ENCODE data around the gene SDK1.
"Not testable (repeated sequence)": the region's sequence is repeated elsewhere in the genome, so short reads cannot be mapped to it uniquely, and the experiment has no call there.

SDK1 gene

DNA sequence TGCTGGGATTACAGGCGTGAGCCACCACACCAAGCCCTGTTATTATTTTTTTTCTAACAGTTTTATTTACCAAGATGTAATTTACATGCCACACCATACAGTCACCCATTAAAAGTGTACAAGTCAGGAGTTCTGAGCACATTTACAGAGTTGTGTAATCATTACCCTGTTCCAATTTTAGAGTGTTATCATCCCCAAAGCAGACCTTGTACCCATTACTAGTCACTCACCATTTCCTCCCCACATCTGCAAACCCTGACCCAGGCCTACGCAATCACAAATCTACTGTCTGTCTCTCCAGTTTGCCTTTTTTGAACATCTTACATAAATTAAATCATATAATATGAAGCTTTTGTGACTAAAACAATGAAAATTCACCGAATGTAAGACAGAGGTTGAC, 978.2 kb downstream of the SDK1 start:
- no peak for DNase-seq (ENCODE audit: low read depth in 3 of 3, low spot score in 1 of 3)

DNA sequence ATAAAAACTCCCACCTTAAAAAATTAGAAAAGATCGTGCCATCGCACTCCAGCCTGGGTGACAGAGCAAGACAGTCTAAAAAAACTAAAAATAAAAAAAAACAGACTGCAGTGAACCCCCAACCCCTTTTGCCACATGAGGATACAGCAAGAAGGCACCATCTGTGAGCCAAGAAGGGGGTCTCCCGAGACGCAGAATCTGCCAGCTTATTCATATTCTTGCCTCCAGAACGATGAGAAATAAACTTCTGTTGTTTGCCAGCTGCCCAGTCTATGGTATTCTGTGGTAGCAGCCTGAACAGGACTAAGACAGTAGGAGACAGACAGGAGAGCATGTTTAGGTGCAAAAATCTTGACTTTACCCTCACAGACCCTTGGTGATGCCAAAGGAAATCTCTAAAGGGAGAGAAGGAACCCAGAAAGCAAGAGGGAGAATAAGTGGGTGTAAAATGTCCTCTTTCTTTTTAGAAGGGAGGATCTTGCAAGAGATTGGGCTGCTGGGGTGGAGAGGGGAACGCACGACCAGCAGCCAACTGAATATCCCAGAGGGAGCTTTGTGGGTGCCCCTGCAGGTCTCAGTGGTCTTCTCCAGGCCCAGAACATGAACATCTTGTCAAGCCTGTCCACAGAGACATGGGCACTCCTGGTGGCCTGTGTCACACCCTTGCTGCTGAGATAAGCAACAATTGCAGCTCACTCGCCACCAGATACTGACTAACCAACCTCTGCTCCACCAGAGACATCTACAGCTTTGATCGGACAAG, 980.4 kb downstream of the SDK1 start:
- no peak for DNase-seq (ENCODE audit: low read depth in 3 of 3, low spot score in 1 of 3)

DNA sequence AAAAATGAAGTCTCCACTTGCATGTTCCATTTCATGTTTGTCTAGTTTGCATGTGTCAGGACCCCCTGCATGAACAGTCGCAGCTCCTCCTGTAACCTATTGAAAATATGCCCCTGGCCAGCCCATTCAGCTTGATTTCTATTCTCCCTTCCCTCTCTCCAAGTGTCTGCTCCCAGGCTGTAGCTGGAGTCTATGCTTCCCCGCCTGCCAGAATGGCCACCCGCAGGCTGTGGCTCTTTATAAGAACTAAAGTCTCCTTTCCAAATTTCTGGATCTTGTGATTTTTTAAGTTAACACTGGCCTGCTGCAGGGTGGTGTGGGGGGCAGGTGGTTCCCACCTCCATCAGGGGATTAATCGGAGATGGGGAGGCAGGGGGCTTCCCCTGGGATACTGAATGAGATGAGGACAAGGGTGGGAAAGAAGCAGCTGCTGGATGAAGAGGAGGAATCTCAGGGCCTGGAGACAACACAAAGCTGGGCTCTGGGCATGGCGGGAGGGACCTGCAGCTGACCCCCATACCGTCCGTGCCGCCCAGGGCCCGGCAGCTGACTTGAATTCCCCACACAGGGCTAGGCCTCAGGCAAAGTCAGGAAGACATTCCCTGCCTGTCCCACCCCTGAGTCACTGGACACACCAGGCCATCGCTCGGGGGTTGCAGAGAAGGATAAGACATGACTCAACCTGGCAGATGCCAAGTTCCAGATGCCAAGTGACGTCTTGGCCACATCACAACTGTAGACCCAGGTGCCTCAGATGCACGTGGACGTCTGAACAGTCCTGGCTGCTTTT, 981.6 kb downstream of the SDK1 start:
- DNase-seq (ENCODE audit: low read depth in 3 of 3, low spot score in 1 of 3): no peak

DNA sequence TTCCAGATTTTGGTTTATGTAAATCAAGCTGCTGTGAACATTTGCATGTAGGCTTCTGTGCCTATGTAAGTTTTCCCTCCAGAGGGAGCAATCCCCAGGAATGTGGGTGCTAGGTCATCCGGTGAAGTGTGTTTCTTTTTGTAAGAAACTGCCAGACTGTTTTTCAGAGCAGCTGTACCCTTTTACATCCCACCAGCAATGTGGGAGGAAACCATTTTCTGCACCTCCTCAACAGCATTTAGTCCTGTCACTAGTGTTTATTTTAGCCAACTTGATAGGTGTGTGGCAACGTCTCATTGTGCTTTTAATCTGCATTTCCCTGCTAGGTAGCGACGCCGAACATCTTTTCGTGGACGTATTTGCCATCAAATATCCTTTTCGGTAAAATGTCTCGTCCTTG, 985.3 kb downstream of the SDK1 start:
- no peak for DNase-seq (ENCODE audit: low read depth in 3 of 3, low spot score in 1 of 3)

DNA sequence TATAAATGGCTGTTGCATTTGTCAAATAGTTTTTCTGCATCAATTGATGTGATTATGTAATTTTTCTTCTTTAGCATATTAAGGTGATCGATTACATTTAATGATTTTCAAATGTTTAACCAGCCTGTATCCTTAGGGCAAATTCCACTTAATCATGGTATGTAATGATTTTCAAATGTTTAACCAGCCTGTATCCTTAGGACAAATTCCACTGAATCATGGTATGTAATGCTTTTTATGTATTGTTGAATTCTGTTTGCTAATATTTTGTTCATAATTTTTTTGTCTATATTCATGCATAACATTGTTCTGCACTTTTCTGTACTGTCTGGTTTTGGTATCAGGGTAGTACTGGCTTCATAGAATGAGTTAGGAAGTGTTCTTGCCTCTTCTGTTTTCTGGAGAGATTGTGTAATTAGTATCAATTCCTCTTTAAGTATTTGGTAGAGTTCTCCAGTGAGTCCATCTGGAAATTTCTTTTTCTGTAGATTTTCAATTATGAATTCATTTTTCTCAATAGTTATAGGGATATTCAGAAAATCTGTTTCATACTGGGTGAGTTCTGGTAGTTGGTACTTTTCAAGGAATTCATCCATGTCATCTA, 987.8 kb downstream of the SDK1 start:
- DNase-seq (ENCODE audit: low read depth in 3 of 3, low spot score in 1 of 3): no peak

DNA sequence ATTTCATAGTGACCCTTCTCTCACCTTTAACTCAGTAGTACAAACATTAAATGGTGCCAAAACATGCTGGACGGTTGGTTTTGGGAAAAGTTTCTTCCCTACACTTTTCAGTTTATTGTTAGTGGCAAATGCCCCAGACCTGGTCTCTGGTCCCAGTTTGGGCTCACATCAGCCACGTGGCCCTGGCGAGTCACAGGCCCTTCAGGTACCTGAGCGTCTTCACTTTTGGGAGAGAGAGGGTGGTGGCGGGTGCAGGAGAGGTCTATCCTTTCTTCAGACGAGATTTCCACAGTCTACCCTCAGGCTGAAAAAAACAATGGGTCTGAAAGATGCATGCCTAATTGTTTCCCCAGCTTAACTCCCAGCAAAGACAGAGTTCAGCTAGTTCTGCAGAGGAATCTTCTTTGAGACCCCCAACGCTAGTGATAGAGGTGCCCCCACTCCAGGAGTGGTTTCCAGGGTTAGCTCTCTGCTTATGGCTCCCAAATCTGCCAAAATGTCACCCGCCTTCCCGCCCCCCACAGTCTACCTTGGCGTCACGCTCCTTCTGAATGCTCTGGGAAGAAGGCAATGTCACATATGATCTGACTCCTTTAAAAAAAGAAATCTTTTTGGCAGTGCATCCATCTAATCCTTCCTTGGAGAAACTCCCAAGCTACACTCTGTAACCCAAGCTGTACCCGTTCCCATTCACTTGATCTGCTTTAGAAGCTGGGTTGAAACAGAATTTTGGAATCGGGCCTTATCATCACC, 996.3 kb downstream of the SDK1 start:
- DNase-seq (ENCODE audit: low read depth in 3 of 3, low spot score in 1 of 3): no peak

DNA sequence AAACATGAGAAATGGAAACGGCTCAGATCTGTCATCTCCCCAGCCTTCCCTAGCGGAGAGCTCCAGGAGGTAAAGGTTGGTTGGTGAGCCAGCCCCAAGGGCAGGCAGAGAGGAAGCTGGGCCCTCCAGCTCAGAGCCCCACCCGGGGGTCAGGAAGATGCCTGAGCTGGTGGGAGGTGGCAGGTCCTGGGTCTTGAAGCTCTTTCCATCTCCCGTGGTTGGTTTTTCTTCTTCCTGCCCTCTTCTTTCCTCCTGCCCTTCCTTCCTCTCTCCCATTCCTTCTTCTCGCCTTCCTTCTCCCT, 996.8 kb downstream of the SDK1 start:
- DNase-seq (ENCODE audit: low read depth in 3 of 3, low spot score in 1 of 3): no peak

DNA sequence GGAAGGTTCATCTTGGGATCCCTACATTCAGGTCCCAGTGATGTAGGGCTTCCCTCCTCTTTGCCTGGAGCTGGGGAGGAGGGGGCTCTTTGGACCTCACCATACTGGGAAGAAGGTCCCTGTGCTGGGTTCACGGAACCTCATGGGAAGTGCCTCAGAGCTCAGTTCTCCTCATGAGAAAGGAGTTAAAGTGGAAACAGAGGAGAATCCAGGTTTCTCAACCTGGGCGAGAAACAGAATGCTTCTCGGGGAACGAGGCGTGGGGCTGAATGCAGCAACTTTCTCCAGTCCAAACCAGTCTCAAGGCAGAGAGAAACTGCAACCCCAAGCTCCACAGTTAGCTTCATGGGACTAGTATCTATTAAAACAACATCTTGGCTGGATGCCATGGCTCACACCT, 998.4 kb downstream of the SDK1 start:
- no peak for DNase-seq (ENCODE audit: low read depth in 3 of 3, low spot score in 1 of 3)

DNA sequence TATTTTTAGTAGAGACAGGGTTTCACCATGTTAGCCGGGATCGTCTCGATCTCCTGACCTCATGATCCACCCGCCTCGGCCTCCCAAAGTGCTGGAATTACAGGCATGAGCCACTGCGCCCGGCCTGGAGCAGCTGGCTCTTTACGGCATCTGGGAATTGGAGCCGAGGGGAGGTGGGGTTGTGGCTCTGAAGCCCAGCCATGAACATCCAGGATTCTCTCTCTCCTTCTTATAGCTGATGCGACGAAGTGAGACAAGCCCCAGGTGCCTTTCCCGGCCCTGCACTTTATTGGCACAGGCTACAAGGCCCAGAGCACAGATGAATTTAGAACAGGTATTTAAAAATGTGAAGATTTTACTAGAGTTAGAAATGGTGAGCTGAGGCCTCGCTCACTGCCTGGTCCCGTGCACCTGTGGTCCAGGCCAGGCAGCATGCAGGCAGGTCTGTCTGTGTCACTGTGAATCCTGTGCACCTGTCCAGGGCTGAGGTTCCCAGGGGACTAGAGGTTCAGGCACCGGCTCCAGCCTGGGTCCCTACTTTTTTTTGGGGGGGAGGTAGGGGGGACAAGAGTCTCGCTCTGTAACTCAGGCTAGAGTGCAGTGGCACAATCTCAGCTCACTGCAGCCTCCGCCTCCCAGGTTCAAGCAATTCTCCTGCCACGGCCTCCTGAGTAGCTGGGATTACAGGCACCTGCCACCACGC, 1001.3 kb downstream of the SDK1 start:
- no peak for DNase-seq (ENCODE audit: low read depth in 3 of 3, low spot score in 1 of 3)

DNA sequence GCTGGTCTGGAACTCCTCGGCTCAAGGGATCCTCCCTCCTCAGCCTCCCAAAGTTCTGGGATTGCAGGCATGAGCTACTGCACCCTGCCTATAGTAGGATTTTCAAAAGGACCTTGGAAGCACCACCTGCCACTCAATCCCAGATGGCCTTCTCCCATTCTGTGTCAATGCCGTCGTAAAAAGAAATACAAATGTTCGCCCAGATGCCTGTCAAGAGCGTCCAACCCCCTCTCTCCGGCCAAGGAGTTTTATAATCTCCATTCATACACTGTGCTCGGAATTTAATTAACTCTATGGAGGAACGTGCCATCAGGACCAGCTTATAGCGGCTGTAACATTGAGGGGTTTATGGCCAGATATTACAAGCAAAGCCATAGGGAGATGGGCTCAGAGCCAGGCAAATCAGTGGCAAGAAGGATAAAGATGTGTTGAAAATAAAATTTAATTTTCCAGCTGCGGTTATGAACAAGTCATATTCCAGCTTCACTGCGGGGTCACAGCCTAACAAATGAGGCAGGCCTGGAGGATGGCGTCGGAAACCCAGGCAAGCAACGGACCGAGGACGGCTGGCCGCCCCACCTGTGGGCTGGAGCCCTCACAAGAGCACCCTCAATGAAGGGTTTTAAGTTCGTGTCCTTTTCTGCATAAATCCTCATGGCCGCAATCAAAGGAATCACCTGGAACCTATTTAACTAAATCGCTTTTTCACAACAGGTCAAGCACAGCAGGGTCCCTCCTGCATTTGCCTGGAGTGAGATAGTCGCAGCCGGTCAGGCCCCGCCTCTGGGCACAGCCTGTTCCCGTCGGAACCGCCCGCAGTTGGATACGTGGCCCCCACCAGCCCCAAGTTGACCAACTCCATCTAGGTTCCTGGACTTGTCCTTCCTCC, 1006.5 kb downstream of the SDK1 start:
- no peak for DNase-seq (ENCODE audit: low read depth in 3 of 3, low spot score in 1 of 3)

DNA sequence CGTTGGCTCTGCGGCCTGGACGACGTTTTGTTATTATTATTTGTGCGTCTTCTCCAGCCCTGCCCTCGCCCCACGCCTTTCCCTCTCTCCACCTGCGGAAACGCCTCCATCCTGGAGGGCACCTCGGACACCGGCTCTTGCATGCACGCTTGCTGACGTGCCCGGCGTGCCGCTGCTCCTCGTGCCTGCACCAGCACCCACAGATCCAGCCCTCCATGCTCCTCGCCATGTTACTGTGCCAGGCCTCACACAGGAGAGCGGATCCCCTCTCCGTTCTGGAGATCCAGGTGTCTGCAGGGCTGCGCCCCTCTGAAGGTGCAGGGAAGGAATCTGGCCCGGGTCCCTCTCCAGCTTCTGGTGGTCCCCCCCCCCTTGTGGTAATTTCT, 1007.1 kb downstream of the SDK1 start:
- no peak for DNase-seq (ENCODE audit: low read depth in 3 of 3, low spot score in 1 of 3)

DNA sequence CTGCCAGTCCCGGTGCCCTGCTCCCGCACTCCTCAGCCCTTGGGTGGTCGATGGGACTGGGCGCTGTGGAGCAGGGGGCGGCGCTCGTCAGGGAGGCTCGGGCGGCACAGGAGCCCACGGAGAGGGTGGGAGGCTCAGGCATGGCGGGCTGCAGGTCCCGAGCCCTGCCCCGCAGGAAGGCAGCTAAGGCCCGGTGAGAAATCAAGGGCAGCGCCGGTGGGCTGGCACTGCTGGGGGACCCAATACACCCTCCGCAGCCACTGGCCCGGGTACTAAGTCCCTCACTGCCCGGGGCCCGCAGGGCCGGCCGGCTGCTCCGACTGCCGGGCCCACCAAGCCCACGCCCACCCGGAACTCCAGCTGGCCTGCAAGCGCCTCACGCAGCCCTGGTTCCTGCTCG, 1012.9 kb downstream of the SDK1 start:
- DNase-seq (ENCODE audit: low read depth in 3 of 3, low spot score in 1 of 3): not testable (repeated sequence)

DNA sequence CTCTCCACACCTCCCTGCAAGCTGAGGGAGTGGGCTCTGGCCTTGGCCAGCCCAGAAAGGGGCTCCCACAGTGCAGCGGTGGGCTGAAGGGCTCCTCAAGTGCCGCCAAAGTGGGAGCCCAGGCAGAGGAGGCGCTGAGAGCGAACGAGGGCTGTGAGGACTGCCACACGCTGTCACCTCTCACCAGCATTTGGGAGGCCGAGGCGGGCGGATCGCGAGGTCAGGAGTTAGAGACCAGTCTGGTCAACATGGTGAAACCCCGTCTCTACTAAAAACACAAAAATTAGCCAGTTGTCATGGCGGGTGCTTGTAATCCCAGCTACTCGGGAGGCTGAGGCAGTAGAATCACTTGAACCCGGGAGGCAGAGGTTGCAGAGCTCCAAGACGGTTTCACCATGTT, 1013.3 kb downstream of the SDK1 start:
- not testable (repeated sequence) for DNase-seq (ENCODE audit: low read depth in 3 of 3, low spot score in 1 of 3)
